Fibroblast of villous mesenchyme (primary cell): Measurements from ENCODE around the gene SEMA4C. TPM values are rescaled to one million over a fixed set of nuclear protein-coding genes. Genes with fewer than 3 reads are reported as not detected.

Source experiments
- DNase-seq: peaks from one replicate; pipeline ENCODE4 v3.0.0-alpha.2; 2010; ENCODE audit warnings: low read depth
- H3K4me3 ChIP-seq: 2 replicates; pipeline ENCODE4 v1.5.1; 2011; ENCODE audit warnings: low read depth, mild to moderate bottlenecking, low read length
- total RNA-seq: library from RNA; depleted of rRNA; stranded (reverse); fragments of >200 nt; gene quantifications from 2 replicates; pipeline ENCODE4 v1.2.3, GENCODE V29; 2012
- TF ChIP-seq, protein P1 (sequence below): IDR thresholded peaks from 2 replicates; pipeline ENCODE4 v1.5.1; 2012; ENCODE audit warnings: low read depth, mild to moderate bottlenecking, low read length; ENCODE audit not compliant: insufficient read depth

SEMA4C gene
- total RNA-seq, 1 donor: 16.4 TPM

- DNase-seq: no peak
- no peak overlapping the region for H3K4me3 ChIP-seq
- TF ChIP-seq, protein P1, sequence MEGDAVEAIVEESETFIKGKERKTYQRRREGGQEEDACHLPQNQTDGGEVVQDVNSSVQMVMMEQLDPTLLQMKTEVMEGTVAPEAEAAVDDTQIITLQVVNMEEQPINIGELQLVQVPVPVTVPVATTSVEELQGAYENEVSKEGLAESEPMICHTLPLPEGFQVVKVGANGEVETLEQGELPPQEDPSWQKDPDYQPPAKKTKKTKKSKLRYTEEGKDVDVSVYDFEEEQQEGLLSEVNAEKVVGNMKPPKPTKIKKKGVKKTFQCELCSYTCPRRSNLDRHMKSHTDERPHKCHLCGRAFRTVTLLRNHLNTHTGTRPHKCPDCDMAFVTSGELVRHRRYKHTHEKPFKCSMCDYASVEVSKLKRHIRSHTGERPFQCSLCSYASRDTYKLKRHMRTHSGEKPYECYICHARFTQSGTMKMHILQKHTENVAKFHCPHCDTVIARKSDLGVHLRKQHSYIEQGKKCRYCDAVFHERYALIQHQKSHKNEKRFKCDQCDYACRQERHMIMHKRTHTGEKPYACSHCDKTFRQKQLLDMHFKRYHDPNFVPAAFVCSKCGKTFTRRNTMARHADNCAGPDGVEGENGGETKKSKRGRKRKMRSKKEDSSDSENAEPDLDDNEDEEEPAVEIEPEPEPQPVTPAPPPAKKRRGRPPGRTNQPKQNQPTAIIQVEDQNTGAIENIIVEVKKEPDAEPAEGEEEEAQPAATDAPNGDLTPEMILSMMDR: no peak
Observed at GRCh38 chr2:96913398-96914202, 43.7 kb upstream of the SEMA4C start.

GRCh38 chr2:96913117-96913397 lies 43.2 kb upstream of the SEMA4C start:
- TF ChIP-seq, protein P1: no peak
- no peak overlapping the region for H3K4me3 ChIP-seq
- no peak for DNase-seq

- no peak overlapping the region for H3K4me3 ChIP-seq
- no peak for DNase-seq
- TF ChIP-seq, protein P1: no peak
Observed at GRCh38 chr2:96912346-96913116, 42.7 kb upstream of the SEMA4C start.

DNA sequence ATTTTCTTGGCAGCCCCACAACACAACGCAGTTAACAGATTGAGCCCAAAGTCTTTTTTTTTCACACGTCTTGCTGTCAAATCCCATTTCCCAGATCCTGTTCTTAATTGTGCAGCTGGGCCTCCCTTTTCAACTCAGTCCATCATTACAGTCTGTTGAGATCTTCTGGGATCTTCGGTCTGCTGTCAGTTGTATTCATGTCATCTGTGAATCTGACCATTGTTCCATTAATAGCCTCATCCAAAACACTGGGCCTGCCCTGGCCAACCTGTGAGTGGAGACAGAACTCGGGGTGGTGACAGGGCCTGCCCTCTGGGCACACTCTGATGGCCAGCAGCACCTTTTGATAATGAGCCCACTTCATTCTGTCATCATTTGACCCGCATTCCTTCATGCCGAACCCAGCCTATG lies 39.7 kb upstream of the SEMA4C start:
- TF ChIP-seq, protein P1: no peak
- no peak overlapping the region for H3K4me3 ChIP-seq
- DNase-seq: no peak

DNA sequence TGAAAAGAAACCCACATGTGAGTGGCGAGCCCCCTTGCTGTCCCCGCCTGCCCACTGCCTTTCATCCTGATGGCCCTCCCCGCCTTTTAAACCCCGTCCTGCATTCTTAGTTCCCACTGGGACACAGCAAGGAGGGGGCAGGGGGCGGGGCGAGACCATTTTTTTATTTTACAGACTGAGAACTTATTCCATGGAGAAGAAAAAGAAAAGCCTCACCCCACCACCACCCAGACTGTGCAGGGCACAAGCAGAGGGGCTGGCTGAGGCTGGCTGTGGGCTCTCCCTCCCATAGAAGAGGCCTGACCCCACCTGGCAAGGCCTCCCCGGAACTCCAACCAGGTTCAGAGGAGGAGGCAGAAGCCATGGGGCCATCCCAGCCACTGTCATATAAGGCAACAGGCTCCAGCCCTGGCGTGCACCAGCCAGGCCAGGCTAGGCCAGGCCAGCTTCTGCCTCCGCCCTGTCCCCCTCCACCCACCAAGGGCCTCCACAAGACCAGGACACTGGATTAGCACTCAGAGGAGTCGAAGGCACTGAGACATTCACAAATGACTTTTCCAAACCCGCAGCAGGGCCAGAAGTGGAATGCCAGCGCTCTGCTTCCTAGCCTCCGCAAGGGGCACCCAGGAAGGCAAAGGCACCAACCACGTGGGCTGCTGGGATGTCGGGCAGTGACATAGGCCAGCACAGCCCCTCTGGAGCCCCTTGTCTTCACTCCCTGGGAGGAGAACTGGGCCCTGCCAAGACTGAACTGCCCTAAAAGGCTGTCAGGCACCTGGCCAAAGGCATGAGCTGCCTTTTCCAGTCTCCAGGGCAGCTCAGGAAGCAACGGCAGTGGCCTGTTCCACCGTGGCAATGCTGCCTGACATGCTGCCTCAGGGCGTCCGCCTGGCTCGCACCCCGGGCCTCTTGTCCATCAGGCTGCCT lies 37.5 kb upstream of the SEMA4C start:
- TF ChIP-seq, protein P1: no peak
- DNase-seq: peak; percentile 56
- H3K4me3 ChIP-seq: no peak overlapping the region

DNA sequence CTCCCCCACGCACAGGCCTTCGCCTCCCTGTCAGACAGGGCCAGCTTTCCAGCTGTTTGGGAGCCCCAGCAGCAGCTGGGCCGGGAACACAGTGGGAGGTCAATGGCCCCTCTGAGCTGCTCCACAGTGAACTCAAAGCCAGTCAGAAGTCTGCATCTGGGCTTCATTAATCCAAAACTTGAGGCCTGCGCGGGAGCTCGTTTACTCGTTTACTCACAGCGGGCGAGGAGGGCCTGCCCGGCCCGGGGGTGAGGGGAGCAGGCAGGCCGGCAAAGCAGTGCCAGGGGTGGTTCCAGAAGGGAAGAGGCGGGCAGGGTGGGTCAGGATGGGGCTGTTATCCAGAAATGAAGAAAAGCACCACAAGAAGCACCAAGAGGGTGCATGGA lies 36.8 kb upstream of the SEMA4C start:
- TF ChIP-seq, protein P1: no peak
- peak; percentile 36 for DNase-seq
- H3K4me3 ChIP-seq: no peak overlapping the region
